Activated effector memory CD4-positive, alpha-beta T cell treated with anti-CD3 and anti-CD28 coated beads, Interleukin-2, amount 50 U/mL, for 16 hours (primary cell): ENCODE results near the gene DIAPH3.

Source experiments
- DNase-seq: peaks from one replicate; pipeline ENCODE4 v3.0.0-alpha.2; 2020

DIAPH3 gene

DNA sequence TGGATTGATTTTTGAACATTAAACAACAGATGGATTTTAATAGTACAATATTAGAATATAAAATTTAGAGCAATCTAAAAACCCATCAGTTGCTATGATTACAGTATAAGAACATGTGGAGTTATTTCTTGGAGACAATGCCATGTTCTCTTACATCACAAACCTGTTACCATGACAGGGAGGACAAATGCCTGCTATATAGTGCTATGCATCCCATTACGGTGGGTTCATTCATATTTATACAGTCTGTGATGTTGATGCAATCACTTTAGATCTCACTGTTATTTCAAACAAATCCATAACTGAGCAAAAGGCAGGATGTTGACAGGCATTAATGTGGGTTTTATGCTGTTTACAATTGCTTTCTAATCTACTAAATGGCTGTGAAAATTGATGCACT is 467.5 kb downstream of the DIAPH3 start:
- DNase-seq, result no peak

DNA sequence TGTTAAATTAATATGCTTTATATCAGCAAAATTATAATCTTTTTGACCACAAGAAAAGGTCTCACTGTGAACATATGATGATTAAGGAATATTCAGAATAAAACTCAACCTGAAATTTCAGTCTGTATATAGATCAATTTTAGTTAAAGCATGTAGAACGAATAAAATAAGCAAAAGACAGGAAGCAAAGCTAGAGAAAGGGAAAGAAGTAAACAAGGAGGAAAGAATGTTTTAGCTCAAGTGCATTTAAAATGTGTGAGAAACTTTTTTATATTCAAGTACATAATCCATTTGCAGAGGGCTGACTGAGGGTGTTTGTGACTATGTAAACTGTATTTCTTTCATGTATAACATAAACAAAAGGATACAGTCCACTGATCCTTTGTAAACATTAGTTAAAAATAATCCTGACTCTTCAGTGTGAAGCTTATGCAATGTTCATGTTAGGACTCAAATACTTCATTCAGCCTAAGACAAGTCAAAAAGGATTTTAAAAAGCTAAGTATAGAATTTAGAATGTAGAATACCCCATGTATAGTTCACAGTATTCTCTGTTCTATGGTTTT is 472.1 kb downstream of the DIAPH3 start:
- DNase-seq, result no peak

DNA sequence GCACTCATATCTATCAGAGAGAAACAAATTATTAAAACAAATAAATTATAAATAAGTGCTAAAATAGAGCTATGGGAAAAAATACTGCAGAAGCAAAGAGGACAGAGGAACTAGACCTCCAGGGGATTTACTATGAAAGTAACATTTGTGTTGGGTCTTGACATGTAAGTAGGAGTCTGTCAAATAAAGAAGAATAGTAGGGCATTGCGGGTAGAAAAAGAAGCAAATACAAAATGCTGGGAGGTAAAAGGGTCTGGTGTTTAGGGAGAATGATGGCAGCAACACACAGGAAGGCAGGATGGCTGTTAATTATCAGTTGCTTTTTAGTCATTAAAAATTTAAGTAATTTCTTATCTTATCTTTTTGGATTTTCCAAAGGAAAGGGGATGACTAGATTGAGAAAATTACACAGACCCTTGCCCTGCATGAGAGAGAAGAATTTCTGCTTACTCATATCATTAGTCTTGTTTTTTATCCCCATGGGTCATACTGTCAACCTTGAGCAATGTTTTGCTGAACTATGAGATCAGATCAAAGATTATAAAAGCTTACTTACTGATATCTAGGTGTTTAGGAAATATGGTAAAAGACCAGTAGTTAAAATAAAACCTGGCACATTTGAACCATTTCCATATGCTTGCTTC is 472.7 kb downstream of the DIAPH3 start:
- no peak for DNase-seq

DNA sequence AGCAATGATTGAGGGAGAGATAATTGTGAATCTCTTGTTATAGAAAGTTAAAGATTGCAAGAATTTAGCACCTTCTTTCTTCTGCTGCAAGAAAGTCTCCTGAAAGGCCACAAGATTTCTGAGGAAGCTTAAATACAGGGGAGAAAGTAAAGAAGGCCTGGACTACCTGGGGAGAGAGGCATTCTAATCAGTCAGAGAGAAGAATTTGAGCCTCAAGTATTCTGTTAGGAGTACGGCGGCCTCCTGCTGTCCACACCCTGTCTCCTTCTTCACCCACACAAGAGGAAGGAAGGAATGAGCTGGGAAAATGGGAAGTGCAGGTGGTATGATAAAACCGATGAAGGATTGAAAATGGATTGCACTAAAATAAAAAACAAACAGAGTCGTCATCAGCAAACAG is 474.7 kb downstream of the DIAPH3 start:
- DNase-seq, result no peak

DNA sequence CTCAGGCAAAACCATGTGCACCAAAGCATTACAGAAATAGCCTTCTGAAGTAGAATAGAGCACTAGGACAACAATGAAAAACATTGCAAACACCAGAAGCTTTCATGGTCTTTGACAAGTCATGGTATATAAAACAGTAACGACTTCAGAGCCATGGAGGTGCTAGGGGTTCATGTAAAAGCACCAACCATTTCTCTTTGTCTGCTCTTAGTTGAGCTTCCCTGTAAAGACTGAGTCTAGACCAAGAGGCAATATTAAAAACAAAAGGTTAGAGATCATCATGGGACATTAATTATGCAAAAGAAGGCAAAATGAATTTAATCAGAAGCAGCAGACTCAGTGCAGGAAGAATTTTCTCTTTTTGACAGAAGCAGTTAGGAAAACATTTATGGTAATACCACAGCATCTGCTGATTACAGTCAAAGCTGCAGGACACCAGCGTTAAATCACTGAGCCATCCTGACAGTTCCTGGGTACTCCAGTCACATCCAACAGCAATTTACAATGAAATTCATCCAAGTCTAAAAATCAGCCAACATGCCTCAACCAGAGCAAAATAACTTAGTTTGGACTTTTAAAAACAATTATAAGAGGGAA is 476.8 kb downstream of the DIAPH3 start:
- no peak for DNase-seq

DNA sequence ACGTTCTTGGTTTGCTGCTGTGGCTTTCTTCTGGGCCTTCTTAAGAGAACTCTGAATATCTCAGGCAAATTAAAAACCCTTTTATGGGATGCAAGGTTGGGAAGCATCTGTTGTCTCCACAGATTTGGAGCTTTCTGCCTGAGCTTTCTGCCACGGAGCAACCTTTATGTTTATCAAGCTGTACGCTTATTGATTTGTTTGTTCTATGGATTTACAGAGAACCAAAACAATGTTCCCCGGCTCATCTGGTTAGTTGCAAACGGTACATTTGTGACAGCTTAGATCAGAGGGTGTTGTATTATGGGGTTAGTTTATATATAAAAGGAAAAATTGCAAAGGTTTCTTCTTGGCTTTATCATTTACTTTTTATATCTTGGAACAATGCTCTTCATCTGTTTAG is 479.6 kb downstream of the DIAPH3 start:
- DNase-seq, result no peak

DNA sequence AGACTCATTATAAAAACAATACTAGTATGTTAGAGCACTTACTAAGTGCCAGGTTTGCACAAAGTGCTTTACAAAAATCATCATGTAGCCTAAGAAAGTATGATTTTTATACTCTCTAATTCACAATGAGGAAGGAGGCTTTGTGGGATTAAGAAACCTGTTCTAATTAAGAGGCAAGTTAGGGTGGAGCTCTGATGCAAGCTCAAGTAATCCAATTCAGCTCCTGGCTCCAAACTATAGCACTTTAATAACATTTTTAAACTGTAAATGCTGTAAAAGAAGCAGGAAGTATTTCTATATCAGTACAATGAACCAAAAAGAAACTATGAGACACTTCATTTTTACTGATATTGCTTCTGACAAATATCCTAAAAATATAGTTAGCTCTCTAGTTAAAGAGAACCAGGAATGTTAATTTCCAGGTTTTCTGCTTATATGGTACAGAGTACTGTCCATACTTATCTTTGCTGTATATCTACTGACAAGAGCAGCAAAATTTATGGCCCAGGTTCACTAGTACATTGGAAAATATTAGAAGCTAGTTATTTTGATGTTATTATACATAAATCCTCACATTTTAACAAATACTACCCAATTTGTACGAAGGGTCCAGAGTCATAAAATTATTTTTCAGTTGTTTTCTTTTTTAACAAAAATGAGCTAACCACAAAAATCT is 482.0 kb downstream of the DIAPH3 start:
- no peak for DNase-seq

DNA sequence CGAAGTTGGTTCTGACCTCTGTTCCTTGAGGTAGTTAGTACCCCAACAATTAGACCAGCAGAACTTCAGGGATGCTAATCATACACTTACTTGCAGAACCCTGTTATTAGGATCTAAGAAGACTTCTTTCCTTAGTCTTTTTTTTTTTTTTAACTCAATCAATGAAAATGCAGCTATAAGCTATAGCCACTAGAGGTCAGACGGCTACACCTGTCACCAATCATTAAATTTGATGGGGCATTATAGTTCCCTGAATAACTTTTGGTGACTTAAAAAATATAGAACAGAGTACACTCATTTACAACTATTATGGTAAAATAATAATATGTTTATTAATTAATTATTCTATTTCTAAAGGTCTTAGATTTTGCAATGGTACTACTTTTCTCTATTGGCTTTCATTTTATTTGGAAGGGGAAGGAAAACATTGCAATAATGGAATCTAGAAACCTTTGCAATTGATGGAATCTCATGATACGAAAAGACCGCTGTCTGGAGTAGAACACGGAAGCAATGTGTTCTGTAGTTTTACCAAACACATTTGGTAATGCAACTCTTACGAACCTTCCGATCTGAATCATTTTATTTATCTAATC is 483.2 kb downstream of the DIAPH3 start:
- no peak for DNase-seq

DNA sequence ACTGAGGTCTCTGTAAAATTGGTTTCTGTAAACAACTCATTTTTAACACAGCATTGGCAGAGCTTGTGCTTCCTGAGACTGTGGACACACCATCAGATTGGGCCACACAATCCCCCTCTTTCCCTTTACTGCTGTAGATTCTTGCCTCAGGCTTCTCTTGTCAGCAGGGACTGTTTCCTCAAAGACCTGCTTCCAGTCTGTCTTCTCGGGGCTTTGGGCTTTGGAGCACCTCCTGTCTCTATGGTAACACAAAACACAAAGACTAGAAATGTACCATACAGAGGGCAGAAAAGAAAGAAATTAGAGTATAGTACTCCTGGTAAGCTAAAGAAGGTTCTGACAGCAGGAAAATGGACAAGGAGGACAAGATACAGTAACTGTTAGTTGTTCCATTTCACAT is 484.5 kb downstream of the DIAPH3 start:
- no peak for DNase-seq

DNA sequence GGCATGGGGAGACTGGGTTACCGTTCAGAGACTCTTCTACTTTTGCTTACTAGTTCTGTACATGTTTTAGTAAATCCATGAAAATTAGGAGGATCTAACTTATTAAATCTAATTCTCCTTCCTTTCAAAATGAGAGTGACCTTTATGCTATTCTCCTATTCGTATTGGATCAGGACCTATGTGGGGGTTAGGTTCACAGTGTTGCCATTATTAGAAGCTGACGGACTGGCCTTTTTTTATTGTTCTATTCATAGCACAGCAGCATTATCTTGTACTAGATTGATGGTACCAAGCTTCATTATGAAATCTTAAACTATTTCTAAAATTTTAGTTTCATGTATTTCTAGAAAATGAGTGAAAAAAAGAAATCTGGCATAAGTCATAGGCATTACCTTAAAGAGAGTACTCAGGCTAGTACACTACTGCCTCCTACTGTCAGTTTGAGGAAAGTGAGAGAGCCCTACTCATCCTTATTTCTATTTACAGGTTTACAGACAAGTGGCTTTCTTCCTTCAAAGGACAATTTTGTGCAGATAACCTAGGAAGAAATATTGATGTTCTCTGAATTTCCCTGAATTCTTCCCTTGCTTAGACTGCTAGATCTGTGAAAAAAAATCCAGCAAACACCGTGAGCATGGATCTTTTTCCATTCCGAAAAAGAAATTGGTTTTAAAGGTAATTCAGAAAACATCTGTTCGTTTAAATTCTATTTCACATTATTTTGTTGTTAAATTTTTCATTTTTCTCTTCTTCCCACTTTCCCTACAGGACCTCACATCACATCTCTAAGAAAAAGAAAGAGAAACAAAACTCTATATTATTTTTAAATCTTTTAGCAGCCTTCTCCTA is 485.5 kb downstream of the DIAPH3 start:
- DNase-seq, result no peak

DNA sequence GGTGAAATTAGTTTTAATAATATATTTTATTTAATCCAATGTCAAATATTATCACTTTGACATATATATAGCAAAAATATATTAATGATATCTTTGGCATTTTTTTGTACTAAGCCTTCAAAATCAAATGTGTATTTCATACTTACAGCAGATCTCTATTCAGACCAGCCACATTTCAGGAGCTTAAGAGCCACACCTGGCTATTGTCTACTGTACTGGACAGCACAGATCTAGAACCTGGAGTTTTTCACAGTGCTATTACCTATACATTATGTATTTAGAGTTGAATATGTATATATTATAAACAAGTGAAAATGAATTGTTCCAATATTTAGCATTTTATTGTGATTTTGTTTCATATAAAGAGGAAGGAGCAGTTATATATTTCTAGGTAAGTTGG is 486.3 kb downstream of the DIAPH3 start:
- no peak for DNase-seq

DNA sequence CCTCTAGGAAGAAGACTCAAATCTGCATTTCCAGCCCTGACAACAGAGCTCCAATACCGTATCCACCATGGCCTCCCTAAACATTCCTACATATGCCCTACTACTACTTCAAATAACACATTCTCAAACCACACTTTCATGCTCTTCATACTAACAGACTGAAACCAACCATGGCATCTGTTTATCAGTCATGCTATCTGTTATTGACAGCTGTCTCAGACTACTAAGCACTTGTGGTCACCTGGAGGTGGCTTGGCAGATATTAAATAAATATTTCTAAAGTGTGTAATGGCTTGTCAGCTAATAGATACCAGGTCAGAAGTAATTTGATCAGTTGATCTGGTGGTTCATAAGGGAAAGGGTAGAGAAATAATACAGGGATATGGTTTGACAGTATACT is 489.1 kb downstream of the DIAPH3 start:
- no peak for DNase-seq

DNA sequence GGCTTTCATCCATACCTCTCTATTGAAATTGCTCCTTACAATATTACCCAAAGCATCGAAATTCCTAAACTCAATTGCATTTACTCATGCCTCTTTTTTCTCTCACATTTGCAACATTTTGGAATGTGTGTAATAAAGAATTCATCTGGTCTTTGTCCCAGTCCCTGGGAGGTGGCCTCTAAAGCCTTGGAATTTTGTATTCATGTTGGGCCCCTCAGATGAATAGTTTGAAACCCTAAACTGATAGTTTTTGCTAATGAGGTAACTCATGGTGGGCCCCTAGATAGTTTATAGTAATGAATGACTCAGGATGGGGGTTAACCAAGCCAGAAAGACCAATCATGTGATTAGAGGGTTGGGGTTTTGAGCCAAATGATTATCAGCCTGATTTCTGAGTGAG is 490.4 kb downstream of the DIAPH3 start:
- no peak for DNase-seq

DNA sequence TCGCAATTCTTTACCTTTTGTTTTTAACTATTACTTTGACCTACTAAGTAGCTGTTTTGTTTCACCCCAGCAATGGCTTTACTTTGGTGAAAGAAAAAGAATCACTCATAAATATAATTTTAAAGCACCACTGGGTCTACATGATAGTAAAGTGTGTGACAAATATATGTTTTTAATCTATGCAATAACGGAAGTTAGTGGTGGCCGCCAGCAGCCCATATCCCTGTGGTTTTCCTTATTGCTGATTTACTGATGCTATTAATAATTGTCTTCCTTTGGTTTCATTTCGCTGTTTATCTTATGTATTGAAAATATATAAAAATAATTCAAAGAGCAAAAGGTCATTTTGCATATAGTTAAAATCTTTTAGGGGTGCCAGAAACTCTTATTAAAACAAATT is 491.3 kb downstream of the DIAPH3 start:
- no peak for DNase-seq

DNA sequence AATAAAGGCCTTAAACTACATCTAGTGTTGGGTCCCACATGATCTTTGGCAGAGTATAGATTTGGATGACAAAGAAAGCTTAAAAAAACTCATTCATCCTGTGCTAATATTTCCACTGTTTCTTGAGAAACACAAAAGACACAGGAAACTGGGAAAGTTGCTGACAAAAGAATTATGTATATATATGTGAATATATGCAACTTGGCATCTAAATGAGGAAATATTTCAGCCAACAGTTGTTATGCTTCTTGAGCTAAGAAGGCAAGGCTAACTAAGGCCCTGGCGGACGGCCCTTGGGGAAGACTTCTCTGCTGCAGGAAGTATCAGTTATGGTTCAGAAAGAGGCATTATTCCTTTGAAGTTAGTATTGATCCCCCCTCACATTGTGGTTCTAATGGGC is 491.8 kb downstream of the DIAPH3 start:
- no peak for DNase-seq

DNA sequence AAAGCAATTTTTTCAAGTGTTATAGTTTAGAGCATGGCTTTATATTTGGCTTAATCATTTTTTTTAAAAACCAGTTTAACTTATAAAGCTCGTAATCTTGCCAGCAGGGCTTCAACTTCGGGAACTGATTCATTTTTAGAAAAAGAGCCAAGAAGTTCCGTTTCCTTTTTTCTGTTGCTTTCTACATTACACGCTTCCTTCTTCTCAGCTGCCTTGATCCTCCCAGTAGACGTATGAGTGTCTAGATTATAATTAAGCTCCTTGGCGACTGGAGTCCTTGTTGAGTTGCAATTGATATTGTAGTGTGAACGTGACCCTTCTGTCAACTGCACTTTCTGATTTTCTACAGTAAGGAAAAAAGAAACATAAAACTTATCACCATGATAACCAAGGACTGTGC is 497.2 kb downstream of the DIAPH3 start:
- no peak for DNase-seq

DNA sequence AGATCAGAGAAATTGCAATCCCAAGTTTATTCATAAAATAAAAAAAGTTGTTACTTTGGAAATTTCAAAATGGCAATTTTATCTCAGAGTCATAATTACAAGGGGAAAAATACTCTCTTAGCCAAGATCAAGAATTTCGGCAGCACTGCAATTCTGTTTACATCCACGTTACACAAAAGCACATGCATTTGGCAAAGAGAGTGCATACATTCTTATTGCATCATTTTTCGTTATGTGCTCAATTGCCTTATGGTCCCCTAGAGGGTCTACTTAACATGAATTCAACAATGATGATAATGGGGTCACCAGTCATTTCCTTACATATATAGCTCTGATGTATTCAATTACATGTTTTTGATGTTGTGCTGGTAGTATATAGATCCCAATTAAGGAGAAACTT is 498.0 kb downstream of the DIAPH3 start:
- no peak for DNase-seq

DNA sequence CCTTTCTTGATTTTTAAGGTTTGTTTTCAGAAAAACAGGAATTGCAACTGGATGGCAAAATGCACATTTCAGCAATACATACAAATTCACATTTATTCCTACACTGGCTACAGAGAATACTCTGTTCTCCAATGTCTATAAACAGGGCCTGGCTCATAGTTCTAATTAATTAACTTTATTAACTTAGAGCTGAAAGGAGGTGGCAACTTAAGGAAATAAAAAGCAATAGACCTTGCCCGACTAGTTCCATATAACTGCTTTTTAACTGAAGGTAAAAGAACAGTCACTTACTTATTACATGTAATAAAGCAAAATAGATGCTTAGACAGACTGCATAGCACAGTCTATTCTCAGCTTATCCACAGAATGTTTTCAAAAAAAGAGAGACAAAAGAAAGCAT is 498.5 kb downstream of the DIAPH3 start:
- no peak for DNase-seq

DNA sequence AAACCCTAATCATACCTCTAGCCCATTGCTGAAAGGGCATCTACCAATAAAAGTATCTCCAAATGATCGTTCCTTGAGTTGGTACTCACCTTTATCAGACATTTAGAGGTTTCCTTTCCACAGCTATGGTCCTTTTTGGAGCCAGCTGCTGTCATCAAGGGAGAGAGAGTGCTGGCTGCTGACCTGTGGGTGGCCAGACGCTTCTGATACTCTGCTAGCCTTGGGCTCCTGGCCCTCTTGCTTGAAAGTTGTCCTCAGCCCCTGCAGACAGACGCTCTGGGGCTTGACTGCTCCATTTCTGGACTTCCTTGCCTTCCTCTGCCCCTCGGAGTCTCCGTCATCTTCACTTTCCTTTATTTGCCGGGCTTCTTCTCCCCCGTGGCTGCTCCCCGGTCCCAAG is 499.1 kb downstream of the DIAPH3 start:
- no peak for DNase-seq

DNA sequence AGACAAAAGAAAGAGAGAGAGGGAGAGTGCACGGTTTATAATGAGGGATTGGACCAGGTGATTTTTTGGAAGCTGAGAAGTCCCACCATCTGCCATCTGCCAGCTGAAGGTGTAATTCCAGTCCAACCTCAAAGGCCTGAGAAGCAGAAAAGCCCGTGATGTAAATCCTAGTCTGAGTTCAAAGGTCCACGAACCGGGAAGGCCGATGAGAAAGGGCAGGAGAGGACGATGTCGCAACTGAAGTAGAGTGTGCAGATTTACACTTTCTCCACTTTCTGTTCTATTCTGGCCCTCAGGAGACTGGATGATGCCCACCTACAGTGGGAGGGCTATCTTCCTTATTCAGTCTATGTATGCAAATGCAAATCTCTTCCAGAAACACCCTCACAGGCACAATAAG is 500.0 kb downstream of the DIAPH3 start:
- no peak for DNase-seq

DNA sequence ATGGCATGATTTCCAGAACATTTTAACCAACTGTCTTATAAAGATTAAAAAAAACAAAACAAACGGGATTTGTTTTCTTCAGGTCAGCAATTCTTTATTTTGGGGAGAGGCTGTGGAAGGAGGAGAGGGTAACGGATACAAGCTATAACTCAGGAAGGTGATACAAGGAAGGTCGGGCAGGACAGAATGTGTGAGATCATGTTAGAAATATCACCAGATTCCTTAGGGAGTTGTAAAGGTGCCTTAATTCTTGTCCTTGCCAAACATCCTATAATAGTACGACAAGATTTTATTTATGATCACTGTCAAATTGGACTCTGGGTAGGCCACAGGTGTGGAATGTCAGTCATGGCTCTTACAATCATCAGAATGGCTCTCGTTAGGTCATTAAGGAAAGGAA is 503.1 kb downstream of the DIAPH3 start:
- no peak for DNase-seq

DNA sequence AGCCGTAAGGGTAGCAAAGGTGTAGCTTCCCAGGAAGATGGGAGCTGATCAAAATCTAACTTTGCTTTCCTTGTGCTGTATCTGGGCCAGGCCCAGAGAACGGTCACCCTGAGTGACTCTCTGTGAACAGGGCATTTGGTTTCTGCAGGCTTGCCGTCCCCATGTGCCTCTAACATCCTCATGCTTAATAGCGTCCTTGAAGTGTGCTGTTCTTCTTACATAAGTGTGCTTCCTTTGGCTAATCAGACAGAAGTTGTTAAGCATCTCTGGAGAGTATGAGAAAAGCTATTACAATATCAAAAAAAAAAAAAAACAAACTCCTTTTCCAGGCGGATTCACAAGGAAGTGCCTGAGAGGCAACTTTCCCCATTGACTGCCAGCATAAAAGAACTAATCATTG is 503.7 kb downstream of the DIAPH3 start:
- DNase-seq, result no peak

DNA sequence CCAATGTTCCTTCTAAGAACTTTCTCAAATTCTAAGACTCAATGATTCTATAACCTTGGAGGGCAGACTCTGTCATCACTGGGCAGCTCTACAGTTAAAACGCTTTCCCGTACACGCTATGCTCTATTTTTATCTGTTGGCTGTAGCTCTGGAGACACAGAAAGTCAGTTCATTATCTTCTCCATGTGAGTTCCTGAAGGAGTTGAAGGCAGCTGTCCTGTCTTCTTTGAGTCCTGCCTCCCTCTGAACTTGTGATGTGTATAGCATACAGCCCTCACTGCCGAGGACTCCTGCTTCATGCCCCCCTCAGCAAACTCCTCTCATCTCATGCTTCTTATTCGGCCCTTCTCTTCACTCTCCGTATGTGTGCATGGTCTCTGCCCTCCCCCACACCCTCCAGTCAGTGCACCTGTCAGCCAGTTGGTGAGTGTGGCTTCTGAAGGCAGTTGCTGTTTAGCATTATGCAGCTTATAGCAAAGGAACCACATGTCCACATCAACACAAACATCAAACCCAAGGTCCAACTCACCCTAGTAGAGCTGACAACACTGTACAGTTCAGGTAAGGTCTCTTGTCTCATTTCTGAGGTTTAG is 504.9 kb downstream of the DIAPH3 start:
- no peak for DNase-seq
